HG02588 (cell line): Measurements from ENCODE around the gene C16orf78.
A peak's percentile ranks its signal among the peaks of the same experiment; 100 is the strongest.

Source experiments
- ATAC-seq: cut with Tn5 transposase; IDR thresholded peaks from one replicate; pipeline ENCODE4 v1.9.1; 2021; ENCODE audit warnings: mild to moderate bottlenecking, moderate library complexity; ENCODE audit not compliant: unreplicated experiment

C16orf78 gene

GRCh38 chr16:49382916-49383315 is 9.3 kb downstream of the C16orf78 start:
- ATAC-seq: no peak

- ATAC-seq: no peak
Measured at GRCh38 chr16:49395021-49395420, 21.4 kb downstream of the C16orf78 start.

GRCh38 chr16:49396206-49396720 is 22.7 kb downstream of the C16orf78 start:
- no peak for ATAC-seq

GRCh38 chr16:49398761-49399160 is 25.2 kb downstream of the C16orf78 start:
- no peak for ATAC-seq

- ATAC-seq: peak; percentile 99
Measured at GRCh38 chr16:49399594-49400364, 26.2 kb downstream of the C16orf78 start.

GRCh38 chr16:49400611-49401010 is 27.0 kb downstream of the C16orf78 start:
- ATAC-seq: no peak

GRCh38 chr16:49405123-49405522 is 31.5 kb downstream of the C16orf78 start:
- no peak for ATAC-seq

- ATAC-seq: no peak
Measured at GRCh38 chr16:49405530-49405929, 31.9 kb downstream of the C16orf78 start.

- peak; percentile 89 for ATAC-seq
Measured at GRCh38 chr16:49407873-49408550, 34.4 kb downstream of the C16orf78 start.

GRCh38 chr16:49409121-49409520 is 35.5 kb downstream of the C16orf78 start:
- no peak for ATAC-seq

GRCh38 chr16:49410226-49410625 is 36.6 kb downstream of the C16orf78 start:
- no peak for ATAC-seq

GRCh38 chr16:49411121-49411970 is 37.7 kb downstream of the C16orf78 start:
- no peak for ATAC-seq

- no peak for ATAC-seq
Measured at GRCh38 chr16:49414671-49415070, 41.1 kb downstream of the C16orf78 start.

- no peak for ATAC-seq
Measured at GRCh38 chr16:49415083-49415482, 41.5 kb downstream of the C16orf78 start.

GRCh38 chr16:49416001-49416675 is 42.5 kb downstream of the C16orf78 start:
- ATAC-seq: no peak

- no peak for ATAC-seq
Measured at GRCh38 chr16:49417354-49417753, 43.8 kb downstream of the C16orf78 start.

- no peak for ATAC-seq
Measured at GRCh38 chr16:49419006-49419405, 45.4 kb downstream of the C16orf78 start.

- ATAC-seq: no peak
Measured at GRCh38 chr16:49419862-49420261, 46.3 kb downstream of the C16orf78 start.

- no peak for ATAC-seq
Measured at GRCh38 chr16:49422896-49423295, 49.3 kb downstream of the C16orf78 start.

- no peak for ATAC-seq
Measured at GRCh38 chr16:49424961-49425360, 51.4 kb downstream of the C16orf78 start.

- no peak for ATAC-seq
Measured at GRCh38 chr16:49427771-49428170, 54.2 kb downstream of the C16orf78 start.
